CD4-positive, alpha-beta T cell treated with Interleukin-17A for 4 hours (primary cell): ENCODE results near the gene UBAP2L.
A peak's percentile ranks its signal among the peaks of the same experiment; 100 is the strongest.

Experiments
- DNase-seq: peaks from one replicate; pipeline ENCODE4 v3.0.0-alpha.2; 2020; ENCODE audit warnings: mixed read lengths

The UBAP2L gene, protein sequence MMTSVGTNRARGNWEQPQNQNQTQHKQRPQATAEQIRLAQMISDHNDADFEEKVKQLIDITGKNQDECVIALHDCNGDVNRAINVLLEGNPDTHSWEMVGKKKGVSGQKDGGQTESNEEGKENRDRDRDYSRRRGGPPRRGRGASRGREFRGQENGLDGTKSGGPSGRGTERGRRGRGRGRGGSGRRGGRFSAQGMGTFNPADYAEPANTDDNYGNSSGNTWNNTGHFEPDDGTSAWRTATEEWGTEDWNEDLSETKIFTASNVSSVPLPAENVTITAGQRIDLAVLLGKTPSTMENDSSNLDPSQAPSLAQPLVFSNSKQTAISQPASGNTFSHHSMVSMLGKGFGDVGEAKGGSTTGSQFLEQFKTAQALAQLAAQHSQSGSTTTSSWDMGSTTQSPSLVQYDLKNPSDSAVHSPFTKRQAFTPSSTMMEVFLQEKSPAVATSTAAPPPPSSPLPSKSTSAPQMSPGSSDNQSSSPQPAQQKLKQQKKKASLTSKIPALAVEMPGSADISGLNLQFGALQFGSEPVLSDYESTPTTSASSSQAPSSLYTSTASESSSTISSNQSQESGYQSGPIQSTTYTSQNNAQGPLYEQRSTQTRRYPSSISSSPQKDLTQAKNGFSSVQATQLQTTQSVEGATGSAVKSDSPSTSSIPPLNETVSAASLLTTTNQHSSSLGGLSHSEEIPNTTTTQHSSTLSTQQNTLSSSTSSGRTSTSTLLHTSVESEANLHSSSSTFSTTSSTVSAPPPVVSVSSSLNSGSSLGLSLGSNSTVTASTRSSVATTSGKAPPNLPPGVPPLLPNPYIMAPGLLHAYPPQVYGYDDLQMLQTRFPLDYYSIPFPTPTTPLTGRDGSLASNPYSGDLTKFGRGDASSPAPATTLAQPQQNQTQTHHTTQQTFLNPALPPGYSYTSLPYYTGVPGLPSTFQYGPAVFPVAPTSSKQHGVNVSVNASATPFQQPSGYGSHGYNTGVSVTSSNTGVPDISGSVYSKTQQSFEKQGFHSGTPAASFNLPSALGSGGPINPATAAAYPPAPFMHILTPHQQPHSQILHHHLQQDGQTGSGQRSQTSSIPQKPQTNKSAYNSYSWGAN

DNA sequence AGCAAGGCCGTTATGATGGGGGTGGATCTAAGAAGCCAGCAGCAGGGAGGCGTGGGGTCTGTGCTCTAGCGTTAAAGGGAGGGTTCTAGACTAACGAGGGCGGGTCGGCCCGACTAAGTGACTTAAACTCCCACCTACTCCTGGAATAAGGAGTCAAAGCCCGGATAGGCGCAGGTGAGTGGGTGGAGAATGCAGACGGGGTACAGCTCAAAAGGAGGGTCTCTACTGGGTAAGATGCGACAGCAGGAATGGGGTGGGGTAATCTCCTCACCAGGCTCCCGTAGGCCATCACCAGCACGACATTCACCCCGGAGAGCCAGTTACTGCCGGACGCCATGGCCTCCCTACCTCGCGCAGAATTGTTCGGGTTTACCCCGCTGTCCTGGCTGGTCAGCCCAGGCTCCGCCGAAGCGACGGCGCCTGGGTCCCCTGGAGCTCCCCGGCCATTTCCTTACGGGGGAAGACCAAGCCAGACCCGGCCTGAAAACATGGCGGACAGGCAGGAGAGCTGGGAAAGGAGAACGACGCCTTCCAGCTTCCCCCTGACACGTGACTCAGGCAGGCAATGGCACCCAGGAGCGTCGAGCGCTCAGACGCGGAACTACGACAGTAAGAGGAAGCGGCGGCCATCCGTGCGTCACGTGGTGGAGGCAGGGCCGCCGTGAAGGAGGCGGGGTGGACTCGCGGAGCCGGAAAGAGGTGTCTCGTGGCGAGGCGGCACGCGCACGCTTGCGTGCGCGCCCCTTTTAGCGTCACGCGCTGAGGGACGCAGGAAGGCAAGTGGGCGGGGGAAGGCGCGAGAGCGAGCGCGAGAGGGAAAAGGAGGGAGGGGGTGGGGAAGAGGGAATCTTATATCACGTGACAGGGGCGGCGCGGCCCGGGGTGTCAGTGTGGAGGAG lies at the start of gene UBAP2L:
Gene UBAP2L (plus strand): TSS at position 885 of the 899 bp plus-strand sequence. CDS start 4,169 bp downstream, outside the sequence.
- DNase-seq: peak; percentile 99

DNA sequence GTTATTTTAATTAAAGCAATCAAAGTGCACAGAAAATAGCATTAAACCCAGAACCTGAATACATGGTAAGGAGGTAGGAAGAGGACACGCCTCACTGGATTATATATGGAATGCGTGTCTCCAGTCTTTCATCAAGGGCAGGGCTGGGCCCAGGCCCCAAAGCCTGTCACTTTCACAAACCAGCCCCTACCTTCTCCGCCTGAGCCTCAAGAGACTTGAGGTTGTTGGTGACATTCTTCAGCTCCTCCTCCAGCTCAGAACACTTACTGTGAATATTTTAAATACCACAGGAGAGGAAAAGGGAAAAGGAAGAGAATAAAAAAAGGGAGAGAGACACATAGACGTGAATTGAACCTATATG lies 49.6 kb upstream of the UBAP2L start:
- no peak for DNase-seq

DNA sequence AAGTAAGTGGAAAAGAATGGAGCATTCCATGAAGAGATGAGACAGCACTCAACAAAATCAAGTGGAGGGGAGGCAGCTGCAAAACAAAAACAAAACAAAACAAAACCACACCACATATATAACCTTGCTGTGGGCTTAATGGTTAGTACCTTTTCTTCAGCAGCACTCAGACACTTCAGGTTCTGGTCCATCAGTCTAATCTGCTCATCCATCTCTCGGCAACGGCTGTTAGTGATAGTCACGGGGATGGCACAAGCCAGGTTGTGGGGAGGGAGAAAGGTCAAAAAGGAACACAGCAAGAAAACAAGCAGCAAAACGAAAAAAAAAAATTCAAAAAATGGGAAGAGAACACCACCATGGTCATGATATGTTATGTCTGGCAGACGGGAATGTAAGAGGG lies 48.9 kb upstream of the UBAP2L start:
- DNase-seq: no peak

DNA sequence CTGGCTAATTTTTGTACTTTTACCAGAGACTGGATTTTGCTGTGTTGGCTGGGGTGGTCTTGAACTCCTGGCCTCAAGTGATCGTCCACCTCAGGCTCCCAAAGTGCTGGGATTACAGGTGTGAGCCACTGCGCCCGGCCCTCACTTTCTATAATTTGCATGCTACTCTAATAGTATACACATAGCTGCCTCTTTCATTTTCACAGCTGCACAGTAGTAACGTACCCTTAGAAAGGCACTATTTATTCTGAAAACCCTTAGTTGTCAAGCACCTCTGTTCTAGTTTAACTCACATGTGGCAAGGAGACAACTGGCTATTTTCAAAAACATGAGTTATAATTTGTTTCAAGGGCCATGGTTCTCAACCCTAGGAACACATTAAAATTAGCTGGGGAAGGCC lies 46.1 kb upstream of the UBAP2L start:
- DNase-seq: no peak

DNA sequence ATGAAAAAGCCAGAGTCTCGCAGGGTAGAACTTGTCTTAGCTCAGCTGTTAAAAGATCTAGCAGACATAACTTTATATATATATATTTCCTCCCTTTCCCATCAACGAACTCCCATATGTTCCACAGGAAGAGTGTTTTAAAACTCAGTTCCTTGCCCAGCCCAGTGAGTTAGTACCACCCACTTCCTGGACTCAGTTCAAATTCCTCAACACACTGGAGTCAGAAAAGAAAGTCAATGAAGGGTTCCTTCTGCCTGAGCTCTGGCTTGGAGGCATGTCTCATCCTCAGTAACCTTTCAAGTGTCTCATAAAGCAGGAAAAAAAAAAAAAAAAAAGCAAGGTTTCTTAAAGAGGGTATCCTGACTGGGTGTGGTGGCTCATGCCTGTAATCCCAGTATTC lies 44.4 kb upstream of the UBAP2L start:
- DNase-seq: peak; percentile 19

DNA sequence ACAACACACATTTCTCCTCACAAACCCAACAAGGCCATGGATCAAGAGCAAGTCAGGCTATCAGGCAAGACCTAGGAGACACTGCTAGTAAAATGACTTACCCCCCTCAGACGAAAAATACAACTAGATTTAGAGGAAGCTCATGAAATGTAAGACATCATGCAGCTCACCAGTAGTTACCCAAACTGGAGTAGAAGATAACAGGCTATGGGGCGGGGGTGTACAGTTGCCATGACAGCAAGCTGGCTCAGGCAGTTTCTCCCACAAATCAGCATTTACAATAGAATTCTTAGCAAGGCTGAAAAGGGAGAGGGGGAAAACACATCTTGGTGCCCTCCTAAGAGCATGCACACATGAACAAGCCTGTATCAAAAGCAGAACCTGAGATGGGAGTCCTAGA lies 42.7 kb upstream of the UBAP2L start:
- no peak for DNase-seq

DNA sequence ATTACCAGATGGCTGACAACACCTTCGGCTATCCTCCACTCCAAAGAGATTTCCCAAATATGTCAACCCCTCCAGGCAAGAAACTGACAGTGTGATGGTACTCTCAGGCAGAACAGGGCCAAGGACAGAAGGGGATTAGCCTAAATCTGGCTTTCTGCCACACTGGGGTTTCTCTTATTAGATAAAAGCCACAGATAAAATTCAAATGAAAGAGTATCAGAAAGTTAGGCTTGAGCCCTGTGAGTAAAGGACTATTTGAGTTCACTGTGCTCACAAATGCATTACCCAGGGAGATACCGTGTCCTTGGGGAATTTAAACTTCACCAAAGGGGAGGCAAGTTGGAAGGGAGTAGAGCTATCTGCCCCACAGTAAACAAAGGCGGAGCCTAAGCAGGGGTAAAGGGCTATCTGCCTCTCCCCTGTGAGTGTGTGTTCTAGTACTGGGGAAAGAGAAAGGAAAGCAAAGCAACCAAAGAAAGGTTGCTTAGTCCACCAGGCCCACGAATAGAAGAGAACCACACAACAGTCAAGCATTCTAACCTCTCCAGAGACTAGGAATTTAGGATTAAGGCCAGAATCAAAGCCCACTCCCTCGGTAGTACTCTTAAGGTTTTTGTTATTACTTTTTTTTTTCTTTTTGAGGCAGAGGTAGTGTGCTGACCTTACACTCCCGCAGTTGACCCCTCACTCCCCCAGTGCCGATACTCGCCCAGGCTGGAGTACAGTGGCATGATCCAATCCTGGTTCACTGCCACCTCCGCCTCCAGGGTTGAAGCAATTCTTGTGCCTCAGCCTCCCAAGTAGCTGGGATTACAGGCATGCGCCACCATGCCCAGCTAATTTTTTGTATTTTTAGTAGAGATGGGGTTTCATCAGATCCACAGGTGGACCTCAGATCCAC lies 41.6 kb upstream of the UBAP2L start:
- DNase-seq: no peak

DNA sequence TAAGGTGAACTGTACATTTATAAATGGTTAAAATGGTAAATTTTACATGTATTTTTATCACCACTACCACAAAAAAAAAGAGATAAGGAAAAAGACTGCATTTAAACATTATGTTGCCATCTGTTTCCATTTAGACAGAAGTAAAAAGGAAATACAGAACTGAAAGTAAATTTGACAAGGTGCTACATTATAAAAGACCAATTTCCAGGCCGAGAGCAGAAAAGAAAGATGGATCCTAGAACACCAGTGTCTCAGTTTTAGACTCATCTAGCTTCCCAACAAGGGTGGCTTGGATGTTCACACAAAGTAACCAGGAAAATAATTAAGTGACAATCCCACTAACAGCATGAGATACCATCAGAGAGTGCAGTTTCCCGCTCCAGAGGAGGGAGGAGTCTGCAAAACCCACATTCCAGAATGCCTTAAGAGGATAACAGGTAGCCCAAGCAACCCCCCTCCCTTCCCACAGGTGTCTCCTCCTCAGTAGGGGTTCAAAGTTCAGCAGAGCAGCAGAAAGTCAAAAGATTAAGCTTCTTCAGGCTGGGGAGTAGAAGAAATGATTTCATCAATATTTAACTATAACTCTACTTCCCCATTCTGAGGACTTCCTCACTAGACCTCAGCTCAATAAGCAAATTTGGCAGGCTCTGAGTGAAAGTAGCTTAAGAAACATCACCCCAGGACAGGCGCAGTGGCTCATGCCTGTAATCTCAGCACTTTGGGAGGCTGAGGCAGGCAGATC lies 40.6 kb upstream of the UBAP2L start:
- no peak for DNase-seq

DNA sequence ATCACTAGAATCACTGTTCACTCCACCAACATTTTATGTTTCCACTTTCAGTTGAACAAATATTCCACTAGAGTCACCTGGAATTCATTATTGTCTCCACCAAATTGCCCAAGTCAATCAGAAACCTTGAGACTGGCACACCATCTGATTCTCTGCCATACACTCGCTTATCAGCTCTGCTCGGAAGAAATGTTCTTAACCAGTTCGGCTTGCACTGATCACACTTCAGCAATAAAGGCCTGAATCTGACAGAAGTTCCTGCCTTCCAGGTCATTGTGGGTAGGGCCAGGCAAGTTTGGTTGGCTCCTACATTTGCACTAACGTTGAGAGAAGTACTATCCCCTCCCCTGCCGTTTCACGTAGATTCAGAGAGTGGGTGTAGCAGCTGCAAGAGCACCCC lies 38.8 kb upstream of the UBAP2L start:
- no peak for DNase-seq

DNA sequence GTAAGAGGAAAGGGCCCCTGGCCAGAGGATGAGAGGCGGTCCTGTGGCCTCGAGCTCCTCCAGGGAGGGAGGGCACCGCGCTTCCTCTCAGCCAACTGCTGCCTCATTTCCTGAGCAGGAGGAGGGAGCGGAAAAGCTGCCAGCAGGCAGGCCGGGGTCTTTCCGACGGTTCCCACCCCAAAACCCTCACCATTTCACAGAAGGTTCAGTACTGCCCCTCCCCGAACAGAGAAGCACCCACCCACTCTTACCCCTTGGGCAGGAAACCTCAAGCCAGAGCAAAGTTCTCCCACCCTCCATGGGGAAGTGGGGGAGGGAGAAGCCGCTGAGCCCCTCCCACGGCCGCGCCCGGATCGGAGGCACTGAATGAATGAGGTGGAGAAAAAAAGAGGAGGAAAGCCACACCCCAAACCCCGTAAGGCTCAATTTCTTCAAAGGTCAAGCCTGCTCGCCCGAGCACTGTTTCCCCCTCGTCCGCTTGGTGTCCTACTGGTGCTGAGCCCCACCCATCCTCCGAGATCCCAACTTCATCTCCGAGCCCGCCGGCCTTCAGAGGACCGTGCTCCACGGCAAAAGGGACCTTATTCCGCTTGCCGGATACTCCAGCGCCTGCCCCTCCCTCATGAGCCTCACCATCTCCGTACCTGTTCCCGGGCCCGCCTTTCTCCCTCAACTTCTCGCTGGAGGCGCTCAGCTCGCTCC lies 38.3 kb upstream of the UBAP2L start:
- peak; percentile 74 for DNase-seq

DNA sequence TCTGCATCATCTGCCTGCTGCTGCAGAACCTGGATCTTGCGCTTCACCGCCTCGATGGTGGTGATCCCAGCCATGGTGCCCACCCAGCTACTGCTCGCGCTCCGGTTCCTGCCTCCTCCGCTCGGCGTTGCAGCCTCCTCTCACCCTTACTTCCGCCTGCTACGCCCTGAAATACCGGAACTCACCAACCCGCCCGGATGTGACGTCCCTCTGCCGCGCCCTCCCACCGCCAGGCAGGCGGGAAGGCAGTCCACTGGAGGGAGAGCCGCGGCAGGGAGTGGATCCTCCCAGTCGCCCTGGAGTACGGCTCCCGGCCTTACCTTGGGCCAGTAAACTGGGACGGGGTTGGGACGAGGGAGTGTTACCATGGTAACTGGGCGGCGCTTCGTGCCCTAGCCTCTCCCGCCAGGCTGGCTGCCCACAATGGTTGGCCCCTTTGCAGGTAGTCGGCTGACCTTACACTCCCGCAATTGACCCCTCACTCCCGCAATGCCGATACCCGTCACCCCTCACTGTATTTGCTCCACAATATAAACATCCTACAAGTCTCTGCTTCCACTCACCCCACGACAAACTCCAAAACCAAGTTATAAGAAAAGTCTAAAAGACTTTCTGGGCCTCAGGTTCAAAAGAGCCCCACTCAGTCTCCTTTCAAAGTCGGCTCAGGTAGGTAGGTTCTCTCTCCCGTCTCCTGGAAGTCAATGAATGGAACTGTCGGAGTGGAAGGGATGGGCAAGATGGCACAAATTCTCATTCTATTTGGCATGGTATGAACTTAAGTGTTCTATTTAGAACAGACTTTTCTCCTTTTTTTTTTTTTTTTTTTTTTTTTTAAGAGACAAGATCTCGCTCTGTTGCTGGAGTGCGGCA lies 37.5 kb upstream of the UBAP2L start:
- peak; percentile 94 for DNase-seq

DNA sequence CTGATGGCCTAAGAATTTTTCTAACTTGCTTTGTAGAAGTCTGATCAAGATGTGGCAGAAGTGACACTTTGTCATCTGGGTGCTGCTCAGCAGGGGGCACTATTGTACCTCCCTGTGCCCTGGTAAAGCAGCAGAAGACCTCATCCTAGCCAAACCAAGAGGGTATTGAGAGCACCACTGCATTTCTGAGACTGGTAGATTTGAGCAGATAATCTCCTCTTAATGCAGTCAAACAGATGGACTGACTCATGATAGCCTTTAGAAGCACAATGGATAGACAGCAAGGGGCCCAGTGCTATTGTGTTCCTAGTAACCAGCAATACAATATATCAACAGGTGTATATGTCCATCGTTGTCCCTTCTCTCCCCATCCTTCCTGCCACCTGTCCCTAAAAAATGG lies 34.6 kb upstream of the UBAP2L start:
- DNase-seq: peak; percentile 70

DNA sequence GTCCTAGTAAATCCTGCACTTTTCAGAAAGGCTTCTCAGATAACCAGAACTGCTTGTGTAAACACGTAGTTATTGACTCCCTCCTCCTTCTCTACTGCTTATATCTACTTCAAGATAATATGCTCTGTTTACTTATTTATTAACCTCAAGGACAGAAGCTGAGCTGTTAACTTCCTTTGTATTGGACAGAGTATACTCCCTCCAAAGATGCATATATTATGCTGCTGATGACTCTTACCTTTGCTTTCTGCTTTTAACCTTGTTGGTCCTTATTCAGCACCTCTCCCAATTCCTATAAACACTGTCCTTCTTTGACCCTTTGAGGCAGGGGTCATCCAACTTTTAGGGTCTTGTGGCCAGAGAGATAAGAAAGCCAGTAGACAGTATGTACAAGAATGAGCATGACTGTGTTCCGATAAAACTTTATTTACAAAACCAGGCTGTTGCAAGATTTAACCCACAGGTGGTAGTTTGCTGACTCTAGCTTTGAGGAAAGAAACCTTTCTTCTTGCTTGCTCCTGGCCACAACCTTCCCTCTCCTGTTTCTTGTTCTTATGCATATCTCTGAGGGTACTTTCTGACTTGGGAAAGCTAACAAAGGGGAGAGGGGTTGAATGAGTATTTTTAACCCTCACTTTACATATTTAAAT lies 33.8 kb upstream of the UBAP2L start:
- no peak for DNase-seq

DNA sequence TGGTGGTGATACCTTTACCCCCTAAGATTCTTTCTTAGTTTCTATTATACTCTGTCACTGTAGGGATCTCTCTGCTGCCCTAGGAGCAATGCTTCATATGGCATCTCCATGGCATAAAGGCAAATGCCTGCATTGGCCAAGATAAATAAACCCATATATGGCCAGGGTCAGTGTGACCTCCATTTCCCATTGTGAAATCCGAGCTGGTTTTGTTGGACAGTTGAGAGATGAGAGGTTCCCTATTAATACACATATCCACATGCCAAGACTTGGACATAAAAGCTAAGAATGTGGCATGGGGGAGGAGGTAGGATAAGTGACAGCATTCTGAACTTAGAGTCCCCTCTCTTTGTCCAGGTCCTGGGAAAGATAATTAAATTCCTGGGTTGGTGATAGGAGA lies 30.2 kb upstream of the UBAP2L start:
- no peak for DNase-seq

DNA sequence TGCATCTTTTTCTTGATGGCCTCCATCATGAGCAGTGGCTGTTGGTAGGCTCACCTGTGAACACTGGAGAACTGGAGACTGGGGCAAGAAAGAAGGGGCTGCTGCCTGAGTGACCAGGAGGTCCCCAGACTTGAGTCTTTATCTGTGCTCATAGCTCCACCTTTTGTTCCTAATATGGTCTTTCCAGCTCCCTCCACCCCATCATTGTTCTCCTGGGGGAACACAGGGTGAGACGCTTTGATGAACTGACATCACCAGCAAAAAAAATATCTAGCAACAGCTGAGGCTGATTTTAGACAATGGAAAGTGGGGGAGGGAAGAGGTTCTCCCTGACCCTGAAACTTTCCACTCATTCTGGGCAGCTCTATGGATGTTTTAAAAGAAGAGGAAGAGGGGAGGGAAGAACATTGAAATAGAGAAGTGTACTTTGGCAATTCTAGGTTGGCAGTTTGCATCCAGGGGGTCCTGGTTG lies 28.7 kb upstream of the UBAP2L start, which contains the start of gene TPM3:
Gene TPM3 (minus strand): TSS at position 111 of the 472 bp plus-strand sequence. CDS start 82 bp downstream, at position 29.
- DNase-seq: no peak

DNA sequence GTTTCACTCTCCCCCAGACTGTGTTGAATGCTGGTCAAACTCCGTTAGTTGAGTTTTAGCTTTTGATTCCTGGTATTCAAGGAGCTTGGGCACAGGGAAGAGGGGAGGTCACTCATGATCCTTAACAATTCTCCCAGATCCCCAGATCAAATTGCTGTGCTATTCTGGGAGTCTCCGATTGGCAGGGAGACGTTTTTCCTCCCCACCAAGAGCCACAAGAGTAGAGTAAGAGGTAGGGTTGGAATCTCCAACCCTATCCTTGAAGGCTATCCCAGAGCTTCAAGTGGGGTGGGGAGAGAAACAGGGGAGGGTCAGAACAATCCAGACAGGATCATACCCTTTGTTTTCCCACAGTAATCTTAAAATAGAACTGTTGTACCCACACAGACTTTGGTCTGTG lies 28.3 kb upstream of the UBAP2L start:
- no peak for DNase-seq

DNA sequence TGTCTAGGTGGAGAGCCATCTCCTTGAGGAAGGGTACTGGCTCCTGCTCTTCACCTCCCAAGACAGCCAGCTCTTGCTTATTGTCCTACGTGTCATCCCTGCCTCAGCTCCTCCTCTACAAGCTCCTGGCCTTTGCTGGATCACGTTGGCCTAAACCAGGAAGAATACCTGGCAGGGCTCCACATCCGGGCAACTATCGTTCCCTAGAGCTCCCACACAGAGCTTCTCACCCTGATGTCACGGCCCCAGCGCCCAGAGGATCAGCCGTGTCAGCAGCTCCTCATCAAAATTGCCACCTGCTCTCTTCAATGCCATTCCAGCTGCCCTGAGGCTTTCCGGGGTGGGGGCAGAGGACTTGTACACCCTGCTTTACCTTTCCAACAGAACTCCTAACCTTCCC lies 26.9 kb upstream of the UBAP2L start:
- no peak for DNase-seq
